ENCODE measurements around the gene SLC44A3.

The SLC44A3 gene, protein sequence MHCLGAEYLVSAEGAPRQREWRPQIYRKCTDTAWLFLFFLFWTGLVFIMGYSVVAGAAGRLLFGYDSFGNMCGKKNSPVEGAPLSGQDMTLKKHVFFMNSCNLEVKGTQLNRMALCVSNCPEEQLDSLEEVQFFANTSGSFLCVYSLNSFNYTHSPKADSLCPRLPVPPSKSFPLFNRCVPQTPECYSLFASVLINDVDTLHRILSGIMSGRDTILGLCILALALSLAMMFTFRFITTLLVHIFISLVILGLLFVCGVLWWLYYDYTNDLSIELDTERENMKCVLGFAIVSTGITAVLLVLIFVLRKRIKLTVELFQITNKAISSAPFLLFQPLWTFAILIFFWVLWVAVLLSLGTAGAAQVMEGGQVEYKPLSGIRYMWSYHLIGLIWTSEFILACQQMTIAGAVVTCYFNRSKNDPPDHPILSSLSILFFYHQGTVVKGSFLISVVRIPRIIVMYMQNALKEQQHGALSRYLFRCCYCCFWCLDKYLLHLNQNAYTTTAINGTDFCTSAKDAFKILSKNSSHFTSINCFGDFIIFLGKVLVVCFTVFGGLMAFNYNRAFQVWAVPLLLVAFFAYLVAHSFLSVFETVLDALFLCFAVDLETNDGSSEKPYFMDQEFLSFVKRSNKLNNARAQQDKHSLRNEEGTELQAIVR

DNA sequence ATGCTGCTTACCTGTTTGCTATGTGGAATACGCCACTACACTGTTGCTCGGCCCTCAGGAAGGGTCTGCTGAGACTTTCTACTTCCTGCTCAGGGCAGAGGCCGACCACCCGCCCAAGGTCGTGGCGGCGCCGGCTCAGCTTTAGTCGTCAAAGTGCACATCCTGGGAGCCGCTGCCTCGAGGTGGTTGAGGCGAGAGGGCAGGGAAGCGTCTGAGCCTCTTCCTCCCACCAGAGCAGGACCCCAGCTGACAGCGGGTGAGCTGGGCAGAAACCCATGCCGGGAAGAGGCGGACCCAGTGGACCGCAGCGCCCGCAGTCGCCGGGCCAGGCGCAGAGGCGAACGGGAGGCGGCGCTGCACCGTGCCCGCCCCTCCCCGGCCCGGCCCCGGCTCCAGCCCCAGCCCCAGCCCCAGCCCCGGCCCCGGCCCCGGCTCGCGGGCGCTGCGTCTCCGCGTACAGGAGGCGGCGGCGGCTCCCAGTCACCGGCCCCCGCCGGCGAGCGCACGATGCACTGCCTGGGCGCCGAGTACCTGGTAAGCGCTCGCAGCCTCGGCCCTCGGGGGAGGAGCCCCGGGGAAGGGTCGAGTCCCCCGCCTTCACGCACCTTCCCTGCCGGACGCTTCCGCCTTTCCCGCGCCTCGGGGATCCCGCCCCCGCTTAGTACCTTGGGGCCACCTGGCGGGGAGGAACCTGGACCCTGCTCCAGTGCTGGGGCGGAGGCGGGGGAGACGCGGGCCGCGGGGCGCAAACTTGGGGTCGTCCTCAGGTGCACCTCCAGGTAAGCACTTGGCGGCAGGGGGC, at the start of gene SLC44A3:
Gene SLC44A3, plus strand, starts transcription at position 413 of the 802 bp plus-strand sequence. Its CDS starts 95 bp downstream, at position 508.
- H3K4me3 ChIP-seq (ENCODE audit: low read depth, low read length), result peak within 1 kb of the TSS; percentile 69

DNA sequence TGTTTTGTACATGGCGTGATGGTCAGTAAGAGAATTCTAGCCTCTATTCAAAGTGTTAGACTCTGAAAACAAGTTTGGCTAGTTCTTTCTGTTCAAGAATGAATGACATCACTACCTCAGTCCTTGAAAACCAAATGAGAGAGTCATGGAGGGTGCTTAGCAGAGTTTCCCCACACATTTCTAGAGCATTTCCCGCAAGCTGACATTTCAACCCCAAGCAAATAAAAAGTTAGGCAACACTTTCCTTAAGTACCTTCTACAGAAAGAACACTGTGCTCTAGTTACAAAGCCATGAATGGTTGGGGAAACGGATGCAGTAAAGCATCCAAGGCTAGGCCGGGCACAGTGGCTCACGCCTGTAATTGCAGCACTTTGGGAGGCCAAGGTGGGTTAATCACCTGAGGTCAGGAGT, 47.9 kb upstream of the SLC44A3 start:
- no peak for DNase-seq (ENCODE audit: low read depth)
- H3K4me3 ChIP-seq (ENCODE audit: low read depth, low read length), result no peak overlapping the region
- TF ChIP-seq, protein P1, sequence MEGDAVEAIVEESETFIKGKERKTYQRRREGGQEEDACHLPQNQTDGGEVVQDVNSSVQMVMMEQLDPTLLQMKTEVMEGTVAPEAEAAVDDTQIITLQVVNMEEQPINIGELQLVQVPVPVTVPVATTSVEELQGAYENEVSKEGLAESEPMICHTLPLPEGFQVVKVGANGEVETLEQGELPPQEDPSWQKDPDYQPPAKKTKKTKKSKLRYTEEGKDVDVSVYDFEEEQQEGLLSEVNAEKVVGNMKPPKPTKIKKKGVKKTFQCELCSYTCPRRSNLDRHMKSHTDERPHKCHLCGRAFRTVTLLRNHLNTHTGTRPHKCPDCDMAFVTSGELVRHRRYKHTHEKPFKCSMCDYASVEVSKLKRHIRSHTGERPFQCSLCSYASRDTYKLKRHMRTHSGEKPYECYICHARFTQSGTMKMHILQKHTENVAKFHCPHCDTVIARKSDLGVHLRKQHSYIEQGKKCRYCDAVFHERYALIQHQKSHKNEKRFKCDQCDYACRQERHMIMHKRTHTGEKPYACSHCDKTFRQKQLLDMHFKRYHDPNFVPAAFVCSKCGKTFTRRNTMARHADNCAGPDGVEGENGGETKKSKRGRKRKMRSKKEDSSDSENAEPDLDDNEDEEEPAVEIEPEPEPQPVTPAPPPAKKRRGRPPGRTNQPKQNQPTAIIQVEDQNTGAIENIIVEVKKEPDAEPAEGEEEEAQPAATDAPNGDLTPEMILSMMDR (IDR thresholded peaks at IDR 0.05; ENCODE audit: control insufficient read depth, extremely low read depth, insufficient read depth), result no peak

More for the DNA sequence above, at the start of gene SLC44A3:
- DNase-seq (ENCODE audit: low read depth), result no peak
- TF ChIP-seq, protein P1 (IDR thresholded peaks at IDR 0.05; ENCODE audit: control insufficient read depth, extremely low read depth, insufficient read depth), result peak; percentile 57

DNA sequence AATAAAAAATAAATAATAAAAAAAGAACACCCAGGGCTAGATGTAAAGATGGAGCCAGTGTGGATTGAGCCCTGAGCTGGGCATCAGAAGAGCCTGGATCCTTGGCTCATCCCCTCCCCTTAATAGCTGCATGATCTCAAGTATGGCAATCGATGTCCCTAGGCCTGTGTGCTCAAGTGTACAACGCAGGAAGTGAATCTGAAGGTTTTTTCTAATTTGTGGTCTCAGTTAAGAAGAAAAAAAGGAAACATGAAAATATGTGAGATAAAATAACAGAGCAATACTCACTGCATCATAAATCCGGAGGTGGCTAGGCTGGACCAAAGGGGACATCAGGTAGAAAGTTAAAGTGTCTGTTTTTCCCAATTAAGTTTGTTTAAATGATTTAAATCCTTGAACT, 47.3 kb upstream of the SLC44A3 start:
- DNase-seq (ENCODE audit: low read depth), result no peak
- no peak overlapping the region for H3K4me3 ChIP-seq (ENCODE audit: low read depth, low read length)
- TF ChIP-seq, protein P1 (IDR thresholded peaks at IDR 0.05; ENCODE audit: control insufficient read depth, extremely low read depth, insufficient read depth), result no peak

DNA sequence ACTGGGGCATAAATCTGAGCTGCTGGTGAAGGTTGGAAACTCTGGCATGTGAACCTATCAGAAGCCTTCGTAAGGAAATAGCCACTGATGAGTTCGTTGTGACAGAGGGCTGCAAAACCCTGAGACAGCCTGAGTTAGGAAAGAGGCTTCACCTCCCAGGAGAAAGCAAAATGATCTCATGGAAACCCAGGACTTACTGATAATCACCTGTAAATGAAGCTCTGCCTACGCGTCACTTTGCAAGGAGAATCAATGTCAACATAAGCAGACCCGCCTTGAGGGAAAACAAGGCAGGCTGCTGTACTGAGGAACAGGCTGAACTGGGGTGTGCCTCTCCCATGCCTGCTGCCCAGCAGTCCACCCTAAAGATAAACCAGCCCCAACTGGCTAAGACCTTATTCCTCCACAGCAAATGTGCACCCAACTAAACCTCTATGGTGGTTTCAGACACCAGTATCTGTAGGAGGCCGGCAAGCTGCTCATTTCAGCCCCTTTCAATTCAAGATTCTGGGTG, 46.8 kb upstream of the SLC44A3 start:
- no peak overlapping the region for H3K4me3 ChIP-seq (ENCODE audit: low read depth, low read length)
- TF ChIP-seq, protein P1 (IDR thresholded peaks at IDR 0.05; ENCODE audit: control insufficient read depth, extremely low read depth, insufficient read depth), result no peak
- no peak for DNase-seq (ENCODE audit: low read depth)

DNA sequence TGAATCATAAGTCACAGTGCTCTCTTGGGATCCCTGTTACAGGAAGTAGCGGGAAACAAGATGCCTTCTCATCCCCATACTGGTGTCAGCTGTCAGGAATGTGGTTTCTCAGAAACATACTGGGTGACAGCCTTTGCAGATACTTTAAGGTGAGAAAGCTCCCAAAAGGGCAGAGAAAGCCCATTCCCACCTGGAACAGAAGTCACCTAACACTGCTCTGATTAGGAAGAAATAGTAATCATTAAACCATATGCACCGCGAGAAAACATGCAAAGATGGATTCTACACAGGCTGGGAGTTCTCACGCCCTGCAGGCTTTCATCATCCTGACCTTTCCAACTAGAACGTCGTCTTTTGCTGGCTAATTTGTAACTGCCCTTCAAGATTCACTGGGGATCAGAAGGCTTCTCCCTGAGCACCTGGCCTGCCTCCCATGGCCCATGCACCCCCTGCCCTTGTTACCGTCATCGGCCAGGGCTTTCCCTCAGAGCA, 46.2 kb upstream of the SLC44A3 start:
- TF ChIP-seq, protein P1 (IDR thresholded peaks at IDR 0.05; ENCODE audit: control insufficient read depth, extremely low read depth, insufficient read depth), result no peak
- no peak overlapping the region for H3K4me3 ChIP-seq (ENCODE audit: low read depth, low read length)
- DNase-seq (ENCODE audit: low read depth), result no peak

DNA sequence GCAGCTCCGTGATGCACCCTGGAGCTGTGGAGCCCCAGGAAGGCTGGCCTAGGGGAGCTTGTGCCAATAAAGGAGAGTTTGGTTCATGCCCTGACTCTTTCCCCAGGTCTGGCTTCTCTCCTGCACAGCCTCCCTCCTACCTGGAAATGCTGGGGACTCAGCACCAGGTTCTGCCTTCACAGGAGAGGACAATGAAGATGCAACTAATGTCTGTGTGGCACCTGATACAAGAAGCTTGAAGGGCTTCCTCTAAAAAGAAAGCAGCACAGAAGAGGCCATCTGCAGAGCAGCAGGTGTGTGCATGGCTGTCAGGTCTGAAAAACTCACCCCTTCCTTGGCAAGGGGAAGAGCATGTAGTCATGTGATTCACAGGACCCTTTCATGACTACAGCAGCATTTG, 43.7 kb upstream of the SLC44A3 start:
- TF ChIP-seq, protein P1 (IDR thresholded peaks at IDR 0.05; ENCODE audit: control insufficient read depth, extremely low read depth, insufficient read depth), result no peak
- no peak for DNase-seq (ENCODE audit: low read depth)
- H3K4me3 ChIP-seq (ENCODE audit: low read depth, low read length), result no peak overlapping the region

Measured in LNCaP clone FGC (cell line).